Trophoblast cell (in vitro differentiated cells and primary cell): ENCODE data around the gene CEP170. TPM values are rescaled to one million over a fixed set of nuclear protein-coding genes. Genes with fewer than 3 reads are reported as not detected.

Source experiments
- DNase-seq, 2 donors: peaks; one replicate each; pipeline ENCODE4 v3.0.0-alpha.2; 2016
- H2AFZ ChIP-seq: 2 replicates; pipeline ENCODE4 v1.6.1; 2013; ENCODE audit warnings: low read length, moderate library complexity, mild to moderate bottlenecking; ENCODE audit not compliant: insufficient read depth, poor library complexity
- H2AK5ac ChIP-seq: 2 replicates; pipeline ENCODE4 v1.6.1; 2013; ENCODE audit warnings: mild to moderate bottlenecking, low read length
- H2BK120ac ChIP-seq: 2 replicates; pipeline ENCODE4 v1.6.1; 2013; ENCODE audit warnings: low read length, mild to moderate bottlenecking, moderate library complexity; ENCODE audit not compliant: insufficient read depth, poor library complexity
- H2BK12ac ChIP-seq: 2 replicates; pipeline ENCODE4 v1.6.1; 2013; ENCODE audit warnings: mild to moderate bottlenecking, low read length, moderate library complexity
- H2BK5ac ChIP-seq: 2 replicates; pipeline ENCODE4 v1.6.1; 2013; ENCODE audit warnings: low read length, low read depth, moderate library complexity, mild to moderate bottlenecking; ENCODE audit not compliant: poor library complexity
- H3K14ac ChIP-seq: 2 replicates; pipeline ENCODE4 v1.6.1; 2013; ENCODE audit warnings: mild to moderate bottlenecking, low read length
- H3K18ac ChIP-seq: 2 replicates; pipeline ENCODE4 v1.6.1; 2013; ENCODE audit warnings: mild to moderate bottlenecking, low read length
- H3K23ac ChIP-seq: 2 replicates; pipeline ENCODE4 v1.6.1; 2013; ENCODE audit warnings: low read length
- H3K27ac ChIP-seq: 2 replicates; pipeline ENCODE4 v1.5.1; 2013; ENCODE audit warnings: low read depth, mild to moderate bottlenecking, inconsistent platforms, low read length, moderate library complexity
- H3K27me3 ChIP-seq: 2 replicates; pipeline ENCODE4 v1.6.1; 2013; ENCODE audit warnings: inconsistent platforms, mild to moderate bottlenecking, low read length, moderate library complexity; ENCODE audit not compliant: insufficient read depth
- H3K36me3 ChIP-seq, 2 experiments: 1 replicate in 1 of 2; 2 replicates in 1 of 2; pipeline ENCODE4 v1.6.1; 2013; ENCODE audit warnings: low read length in 2 of 2, mild to moderate bottlenecking in 2 of 2, moderate library complexity in 1 of 2; ENCODE audit not compliant: insufficient read depth in 2 of 2, control insufficient read depth in 1 of 2
- H3K4ac ChIP-seq: 2 replicates; pipeline ENCODE4 v1.6.1; 2013; ENCODE audit warnings: low read depth, mild to moderate bottlenecking, low read length, moderate library complexity
- H3K4me1 ChIP-seq, 2 experiments: 1 replicate in 1 of 2; 2 replicates in 1 of 2; pipeline ENCODE4 v1.6.1; 2013; ENCODE audit warnings: low read length in 2 of 2, mild to moderate bottlenecking in 2 of 2, moderate library complexity in 1 of 2; ENCODE audit not compliant: insufficient read depth in 2 of 2, control insufficient read depth in 1 of 2
- H3K4me2 ChIP-seq: 2 replicates; pipeline ENCODE4 v1.6.1; 2013; ENCODE audit warnings: inconsistent platforms, mild to moderate bottlenecking, low read length, moderate library complexity
- H3K4me3 ChIP-seq: 2 replicates; pipeline ENCODE4 v1.5.1; 2013; ENCODE audit warnings: mild to moderate bottlenecking, low read depth, low read length, inconsistent platforms
- H3K79me1 ChIP-seq: one replicate; pipeline ENCODE4 v1.6.1; 2013; ENCODE audit warnings: low read length
- H3K79me2 ChIP-seq: 2 replicates; pipeline ENCODE4 v1.6.1; 2013; ENCODE audit warnings: low read length, mild to moderate bottlenecking; ENCODE audit not compliant: control insufficient read depth, insufficient read depth, poor library complexity
- H3K9ac ChIP-seq: 2 replicates; pipeline ENCODE4 v1.6.1; 2013; ENCODE audit warnings: mild to moderate bottlenecking, low read length
- H3K9me3 ChIP-seq: 2 replicates; pipeline ENCODE4 v1.6.1; 2013; ENCODE audit warnings: low read depth, mild to moderate bottlenecking, control low read depth, inconsistent platforms, low read length; ENCODE audit not compliant: insufficient read depth
- H4K12ac ChIP-seq: 2 replicates; pipeline ENCODE4 v1.6.1; 2013; ENCODE audit warnings: low read depth, mild to moderate bottlenecking, low read length, moderate library complexity
- H4K8ac ChIP-seq: 2 replicates; pipeline ENCODE4 v1.6.1; 2013; ENCODE audit warnings: low read depth, mild to moderate bottlenecking, low read length, moderate library complexity
- H4K91ac ChIP-seq: one replicate; pipeline ENCODE4 v1.6.1; 2013; ENCODE audit warnings: low read depth, mild to moderate bottlenecking, low read length, moderate library complexity
- WGBS: extraction: QIAGEN DNeasy Blood & Tissue Kit; methylation state at CpG from one replicate; pipeline ENCODE4 v1.1.7; 2013; ENCODE audit warnings: missing lambda C conversion rate; ENCODE audit not compliant: insufficient read length, insufficient coverage; ENCODE audit errors: extremely low coverage; 5-methylcytosine and 5-hydroxymethylcytosine counted together
- polyA plus RNA-seq: library from polyadenylated mRNA; stranded (reverse); fragments of 200-250 nt; gene quantifications from 2 replicates; pipeline ENCODE4 v1.2.3, GENCODE V29; 2013

The CEP170 gene
- polyA plus RNA-seq, result 49.0 and 50.2 TPM in 2 replicates

GRCh38 chr1:243254927-243255790 is at the start of gene CEP170:
Gene CEP170, minus strand, starts transcription at chr1:243255281. Its CDS starts 30,001 bp downstream, at chr1:243225280.
- Histone ChIP-seq H3K27me3 (no peaks in the 10 kb centered on the region), H3K4me1 (no peaks in the 10 kb centered on the region), H3K79me2 (peaks cover 7% of the 10 kb centered on the region), H4K12ac (peak within 1 kb of the TSS; percentile 98), H3K4me3 (peak within 1 kb of the TSS; percentile 100), H3K4me2 (peak within 1 kb of the TSS; percentile 88), H3K18ac (peak within 1 kb of the TSS; percentile 97), H2BK5ac (peak within 1 kb of the TSS; percentile 91), H4K8ac (peak within 1 kb of the TSS; percentile 92), H3K9ac (peak within 1 kb of the TSS; percentile 98), H3K9me3 (peaks cover 1% of the 10 kb centered on the region), H2BK120ac (peak within 1 kb of the TSS; percentile 93), H3K27ac (peak within 1 kb of the TSS; percentile 96), H2AK5ac (peak within 1 kb of the TSS; percentile 64), H3K4ac (peak within 1 kb of the TSS; percentile 83), H4K91ac (peak within 1 kb of the TSS; percentile 89), H3K79me1 (peaks cover 15% of the 10 kb centered on the region), H2AFZ (peak within 1 kb of the TSS; percentile 98), H3K36me3 (peaks cover 0 to 3% of the 10 kb centered on the region in 2 experiments), H3K23ac (no peak within 1 kb of the TSS), H2BK12ac (no peak within 1 kb of the TSS), H3K14ac (peak within 1 kb of the TSS; percentile 89)
- WGBS, result no CpG with 5 or more reads among the region's 74 CpGs
- peak; percentile 97 to 99 for DNase-seq

GRCh38 chr1:243301059-243301458 is 46.0 kb upstream of the CEP170 start:
- no peak overlapping the region for H2AK5ac ChIP-seq

GRCh38 chr1:243299069-243299468 is 44.0 kb upstream of the CEP170 start:
- Histone ChIP-seq H3K4me1 (no peaks in the 10 kb centered on the region), H3K4me2 (no peak overlapping the region), H3K9ac (no peak overlapping the region), H3K4me3 (no peak overlapping the region), H3K36me3 (peaks cover 0 to 5% of the 10 kb centered on the region in 2 experiments), H3K14ac (no peak overlapping the region), H3K18ac (no peak overlapping the region), H2BK120ac (no peak overlapping the region), H3K79me1 (peaks cover 1% of the 10 kb centered on the region), H2BK5ac (no peak overlapping the region), H4K8ac (no peak overlapping the region), H3K79me2 (no peaks in the 10 kb centered on the region), H3K4ac (no peak overlapping the region), H4K91ac (no peak overlapping the region), H3K23ac (no peak overlapping the region), H2BK12ac (no peak overlapping the region), H2AK5ac (no peak overlapping the region), H3K27me3 (no peaks in the 10 kb centered on the region), H3K27ac (no peak overlapping the region), H3K9me3 (no peaks in the 10 kb centered on the region), H4K12ac (no peak overlapping the region), H2AFZ (no peak overlapping the region)
- no peak for DNase-seq
- WGBS, result no CpG with 5 or more reads among the region's 1 CpG

More at GRCh38 chr1:243301059-243301458, 46.0 kb upstream of the CEP170 start:
- Histone ChIP-seq H2BK120ac (no peak overlapping the region), H3K4me1 (no peaks in the 10 kb centered on the region), H2AFZ (no peak overlapping the region), H3K18ac (no peak overlapping the region), H3K79me2 (no peaks in the 10 kb centered on the region), H2BK12ac (no peak overlapping the region), H3K23ac (no peak overlapping the region), H3K27ac (no peak overlapping the region), H2BK5ac (no peak overlapping the region), H3K27me3 (no peaks in the 10 kb centered on the region), H3K4me2 (no peak overlapping the region), H4K12ac (no peak overlapping the region), H3K4me3 (no peak overlapping the region), H4K91ac (no peak overlapping the region), H4K8ac (no peak overlapping the region), H3K9me3 (no peaks in the 10 kb centered on the region), H3K4ac (no peak overlapping the region), H3K14ac (no peak overlapping the region), H3K36me3 (peaks cover 0 to 2% of the 10 kb centered on the region in 2 experiments), H3K79me1 (no peaks in the 10 kb centered on the region), H3K9ac (no peak overlapping the region)
- no CpG with 5 or more reads among the region's 2 CpGs for WGBS
- DNase-seq, result no peak

- Histone ChIP-seq H3K79me1 (peaks cover 1% of the 10 kb centered on the region), H3K36me3 (peaks cover 0 to 5% of the 10 kb centered on the region in 2 experiments), H3K4me2 (no peak overlapping the region), H3K18ac (no peak overlapping the region), H2BK5ac (no peak overlapping the region), H3K27me3 (no peaks in the 10 kb centered on the region), H3K4me1 (no peaks in the 10 kb centered on the region), H3K9ac (no peak overlapping the region), H3K79me2 (no peaks in the 10 kb centered on the region), H4K8ac (no peak overlapping the region), H2BK12ac (no peak overlapping the region), H2AFZ (no peak overlapping the region), H3K14ac (no peak overlapping the region), H3K27ac (no peak overlapping the region), H4K91ac (peak overlapping the region; percentile 18), H4K12ac (no peak overlapping the region), H3K4me3 (no peak overlapping the region), H3K4ac (no peak overlapping the region), H3K9me3 (no peaks in the 10 kb centered on the region), H2BK120ac (no peak overlapping the region), H2AK5ac (no peak overlapping the region), H3K23ac (no peak overlapping the region)
- WGBS, result no CpG with 5 or more reads among the region's 3 CpGs
- no peak for DNase-seq
Observed at GRCh38 chr1:243294723-243295121, 39.6 kb upstream of the CEP170 start.
